Heart right ventricle (tissue), 16 donors: Measurements from ENCODE around the gene MYO9A. TPM values are rescaled to one million over a fixed set of nuclear protein-coding genes. Genes with fewer than 3 reads are reported as not detected.
A peak's percentile ranks its signal among the peaks of the same experiment; 100 is the strongest.

Source experiments
- ATAC-seq, 8 donors: fragments of 200-7000 bp; cut with Tn5 transposase; one replicate each; pipeline ENCODE4 v1.9.1; 2020; ENCODE audit warnings: mild to moderate bottlenecking in 8 of 8, moderate library complexity in 8 of 8, moderate number of reproducible peaks in 1 of 8
- DNase-seq, 2 donors: peaks; one replicate each; pipeline ENCODE4 v3.0.0-alpha.2; 2020
- H3K27ac ChIP-seq, 10 donors: fragments of 200-600 bp; sonication (generic) in 2 of 10; one replicate each; pipeline versions ENCODE4 v1.5.0 to v1.8.0; 2020 to 2022; ENCODE audit warnings: mild to moderate bottlenecking in 3 of 10
- H3K27me3 ChIP-seq, 7 donors: fragments of 200-600 bp; one replicate each; pipeline ENCODE4 v1.8.0; 2021 to 2022; ENCODE audit warnings: mild to moderate bottlenecking in 2 of 7
- H3K36me3 ChIP-seq, 9 donors: fragments of 200-600 bp; sonication (generic) in 1 of 9; one replicate each; pipeline versions ENCODE4 v1.5.0 to v1.8.0; 2020 to 2022; ENCODE audit warnings: mild to moderate bottlenecking in 2 of 9
- H3K4me1 ChIP-seq, 9 donors: fragments of 200-600 bp; sonication (generic) in 1 of 9; one replicate each; pipeline versions ENCODE4 v1.5.0 to v1.8.0; 2020 to 2022; ENCODE audit warnings: mild to moderate bottlenecking in 4 of 9
- H3K4me3 ChIP-seq, 10 donors: fragments of 200-600 bp; sonication (generic) in 2 of 10; one replicate each; pipeline versions ENCODE4 v1.5.0 to v1.8.0; 2020 to 2022; ENCODE audit warnings: mild to moderate bottlenecking in 7 of 10, moderate library complexity in 2 of 10
- H3K9me3 ChIP-seq, 11 donors: fragments of 200-600 bp in 10 of 11; sonication (generic) in 2 of 11; one replicate each; pipeline versions ENCODE4 v1.5.0 to v1.8.0; 2013 to 2022; ENCODE audit warnings: mild to moderate bottlenecking in 2 of 11, control low read depth in 1 of 11, moderate library complexity in 1 of 11
- CTCF ChIP-seq, 9 donors: fragments of 200-600 bp; sonication (generic) in 2 of 9; IDR thresholded peaks; one replicate each; pipeline versions ENCODE4 v1.5.0 to v1.8.0; 2021 to 2022; ENCODE audit warnings: antibody characterized with exemption in 9 of 9, mild to moderate bottlenecking in 5 of 9, moderate library complexity in 1 of 9
- WGBS, 2 donors: extraction: QIAGEN DNeasy Blood & Tissue Kit; methylation state at CpG; one replicate each; pipeline ENCODE4 v1.1.7; 2013; ENCODE audit warnings: inconsistent platforms in 1 of 2; 5-methylcytosine and 5-hydroxymethylcytosine counted together
- intact Hi-C, 10 donors: fragments of 100-400 bp; cut with DNase I; formaldehyde crosslinking; loops; one replicate each; pipeline versions ENCODE4 v1.11.1 to v1.14.2; 2022
- polyA plus RNA-seq, 2 donors: library from polyadenylated mRNA; stranded (reverse); fragments of 200-250 nt; gene quantifications; one replicate each; pipeline ENCODE4 v1.2.3, GENCODE V29; 2013
- total RNA-seq, 10 donors: library from RNA; stranded (reverse); fragmentation: NEBNext Ultra II Directional in 3 of 10; extraction: Animal tissue kit (Norgen Biotek cat#: 25700) in 3 of 10; gene quantifications; one replicate each; pipeline versions ENCODE4 v1.2.1 to v1.2.4, GENCODE V29; 2021 to 2023
- donor health status: Arrhythmogenic right ventricular cardiomyopathy.
- donor health status: ischemic (EF 13 %, LVEDD 7.1; RV severe dilation, severe dysfunction).
- donor health status: healthy with polysubstance abuse.
- donor health status: DM: no; HTN: yes; CAD: no.
- donor health status: DM: no; HTN: no; CAD: no.
- donor health status: ischemic (EF 25% LVEDD 6.9; RV normal size, moderate dysfunction).
- donor health status: ischemic (EF 25% LVEDD 5.7; RV mildly dilated, moderate dysfunction).
- donor health status: healthy.
- donor health status: DM: yes; HTN: yes; CAD: no.
- donor health status: Ischemic cardiomyopathy.
- donor health status: ischemic (EF 35%, LVEDD 5.7; RV mildly dilated, moderate dysfunction).
- donor health status: nonischemic (EF 11% LVEDD 7.7; RV severe dilation, severe dysfunction).
- donor health status: DM: yes; HTN: yes; CAD: no.
- donor health status: PGD.
- donor health status: ischemic (EF 29% LVEDD 5.4; RV normal size, mild dysfunction).
- donor health status: nonischemic (EF 23%, LVEDD 6.1; RV moderate dilation, normal function).

MYO9A gene
- total and polyA plus RNA-seq, 12 donors: 3.7 to 36.9 (median 28.7) TPM

GRCh38 chr15:71817351-71817750 is 300.6 kb downstream of the MYO9A start:
- H3K9me3 ChIP-seq: peaks cover 0 to 38% (median 11%) of the 10 kb centered on the region in 11 donors
- H3K4me1 ChIP-seq: peaks cover 0 to 4% (median 0%) of the 10 kb centered on the region in 9 donors
- H3K4me3 ChIP-seq: no peak overlapping the region
- no peak for DNase-seq
- peaks cover 0 to 15% (median 6%) of the 10 kb centered on the region in 9 donors for H3K36me3 ChIP-seq
- 93 to 96% methylated on average over 13 of the region's 13 CpGs for WGBS, 2 donors
- no peak overlapping the region for H3K27ac ChIP-seq
- H3K27me3 ChIP-seq: no peaks in the 10 kb centered on the region
- no peak for ATAC-seq
- TF ChIP-seq CTCF (IDR thresholded peaks at IDR 0.05): no peak
- intact Hi-C loops: no loop called here

DNA sequence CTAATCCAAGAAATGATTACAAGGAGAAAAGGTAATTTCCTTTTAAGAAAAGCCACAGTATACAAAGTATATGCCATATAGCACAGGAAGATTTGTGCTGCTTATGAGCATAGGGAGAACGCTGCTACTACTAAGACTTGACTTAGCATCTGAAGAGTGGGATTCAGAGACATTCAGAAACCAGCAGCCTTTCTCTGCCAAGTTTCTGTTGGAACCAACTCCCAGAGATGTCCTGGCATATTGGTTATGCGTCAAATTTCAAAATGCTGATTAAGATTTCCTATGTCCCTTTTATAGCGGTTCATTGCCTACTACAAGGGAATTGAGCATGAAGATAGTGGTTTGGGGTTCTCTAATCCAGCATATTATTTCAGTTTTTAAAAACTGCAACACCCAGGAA is 302.6 kb downstream of the MYO9A start:
- no peak overlapping the region for H3K4me3 ChIP-seq
- no peaks in the 10 kb centered on the region for H3K36me3 ChIP-seq
- no peak for TF ChIP-seq CTCF (IDR thresholded peaks at IDR 0.05)
- no peak for ATAC-seq
- intact Hi-C loops: no loop called here
- peaks cover 0 to 18% (median 4%) of the 10 kb centered on the region in 11 donors for H3K9me3 ChIP-seq
- WGBS, 2 donors: 91% methylated on average over 3 of the region's 3 CpGs
- no peaks in the 10 kb centered on the region for H3K27me3 ChIP-seq
- no peak overlapping the region for H3K27ac ChIP-seq
- H3K4me1 ChIP-seq: peaks cover 0 to 4% (median 0%) of the 10 kb centered on the region in 9 donors
- DNase-seq: no peak

GRCh38 chr15:71813723-71814470 is 304.1 kb downstream of the MYO9A start:
- Histone ChIP-seq H3K27ac (no peak overlapping the region), H3K27me3 (no peaks in the 10 kb centered on the region), H3K9me3 (peaks cover 0 to 5% (median 0%) of the 10 kb centered on the region in 11 donors), H3K4me1 (peaks cover 0 to 4% (median 0%) of the 10 kb centered on the region in 9 donors), H3K4me3 (no peak overlapping the region), H3K36me3 (no peaks in the 10 kb centered on the region)
- TF ChIP-seq CTCF (IDR thresholded peaks at IDR 0.05): no peak
- no peak for DNase-seq
- intact Hi-C loops: no loop called here
- no peak for ATAC-seq
- WGBS, 2 donors: 85 to 86% methylated on average over 9 of the region's 9 CpGs

GRCh38 chr15:71812966-71813722 is 304.8 kb downstream of the MYO9A start:
- peak in 7 of 8 donors; percentile 37 to 92 (median 73) for ATAC-seq
- Histone ChIP-seq H3K36me3 (no peaks in the 10 kb centered on the region), H3K27ac (peak overlapping the region in 1 of 10 donors; percentile 45), H3K27me3 (no peaks in the 10 kb centered on the region), H3K4me3 (no peak overlapping the region), H3K4me1 (peaks cover 0 to 9% (median 5%) of the 10 kb centered on the region in 9 donors), H3K9me3 (no peaks in the 10 kb centered on the region)
- no peak for DNase-seq
- WGBS, 2 donors: 91% methylated on average over 16 of the region's 16 CpGs
- intact Hi-C loops: no loop called here
- no peak for TF ChIP-seq CTCF (IDR thresholded peaks at IDR 0.05)
